Liver (tissue), 9 donors: ENCODE data around the gene ZNF618. TPM values are rescaled to one million over a fixed set of nuclear protein-coding genes. Genes with fewer than 3 reads are reported as not detected.

Source experiments
- DNase-seq: peaks from one replicate; pipeline ENCODE4 v3.0.0-alpha.2; 2017; ENCODE audit warnings: low spot score
- H3K27ac ChIP-seq, 2 donors: one replicate each; pipeline ENCODE4 v1.7.0; 2013; ENCODE audit warnings: inconsistent platforms in 2 of 2, low read length in 2 of 2, control low read depth in 1 of 2, low read depth in 1 of 2, mild to moderate bottlenecking in 1 of 2
- H3K27me3 ChIP-seq, 4 donors: one replicate each; pipeline versions ENCODE4 v1.6.1 to v1.7.0; 2013; ENCODE audit warnings: low read length in 3 of 4, inconsistent platforms in 1 of 4, mild to moderate bottlenecking in 1 of 4, moderate library complexity in 1 of 4; ENCODE audit not compliant: control insufficient read depth in 4 of 4, insufficient read depth in 4 of 4
- H3K36me3 ChIP-seq, 4 donors: one replicate each; pipeline versions ENCODE4 v1.6.1 to v1.7.0; 2013; ENCODE audit warnings: low read length in 3 of 4, mild to moderate bottlenecking in 3 of 4, low read depth in 1 of 4, moderate library complexity in 1 of 4; ENCODE audit not compliant: control insufficient read depth in 4 of 4, insufficient read depth in 3 of 4
- H3K4me1 ChIP-seq, 4 donors: one replicate each; pipeline versions ENCODE4 v1.6.1 to v1.7.0; 2013; ENCODE audit warnings: low read length in 3 of 4, mild to moderate bottlenecking in 3 of 4, moderate library complexity in 1 of 4; ENCODE audit not compliant: control insufficient read depth in 4 of 4, insufficient read depth in 4 of 4
- H3K4me3 ChIP-seq, 3 donors: one replicate each; pipeline versions ENCODE4 v1.6.1 to v1.7.0; 2013; ENCODE audit warnings: low read length in 3 of 3, control low read depth in 1 of 3, low read depth in 1 of 3, mild to moderate bottlenecking in 1 of 3
- H3K9ac ChIP-seq, 2 donors: one replicate each; pipeline ENCODE4 v1.7.0; 2013; ENCODE audit warnings: low read length in 2 of 2, mild to moderate bottlenecking in 2 of 2, moderate library complexity in 2 of 2, control low read depth in 1 of 2, low read depth in 1 of 2
- H3K9me3 ChIP-seq, 4 donors: one replicate each; pipeline versions ENCODE4 v1.6.1 to v1.7.0; 2013; ENCODE audit warnings: low read length in 3 of 4; ENCODE audit not compliant: control insufficient read depth in 4 of 4
- EGR1 ChIP-seq, 2 donors: IDR thresholded peaks; 2 replicates each; pipeline ENCODE4 v1.6.1; 2016 to 2018; ENCODE audit warnings: antibody characterized with exemption in 2 of 2, low read depth in 2 of 2
- FOXA2 ChIP-seq: IDR thresholded peaks from 2 replicates; pipeline ENCODE4 v1.6.1; 2016; ENCODE audit warnings: antibody characterized with exemption
- GABPA ChIP-seq, 2 donors: IDR thresholded peaks in 1 of 2; conservative IDR thresholded peaks in 1 of 2; 2 replicates each; pipeline ENCODE4 v1.6.1; 2016; ENCODE audit warnings: antibody characterized with exemption in 2 of 2, mild to moderate bottlenecking in 1 of 2, moderate library complexity in 1 of 2
- HNF4A ChIP-seq, 2 donors: conservative IDR thresholded peaks; 2 replicates each; pipeline ENCODE4 v1.6.1; 2016; ENCODE audit warnings: antibody characterized with exemption in 2 of 2, mild to moderate bottlenecking in 2 of 2
- HNF4G ChIP-seq: IDR thresholded peaks from 2 replicates; pipeline ENCODE4 v1.6.1; 2016; ENCODE audit warnings: antibody characterized with exemption
- JUND ChIP-seq, 2 donors: IDR thresholded peaks; 2 replicates each; pipeline ENCODE4 v1.6.1; 2016; ENCODE audit warnings: antibody characterized with exemption in 2 of 2
- NR2F2 ChIP-seq: IDR thresholded peaks from 2 replicates; pipeline ENCODE4 v1.6.1; 2016; ENCODE audit warnings: antibody characterized with exemption
- RXRA ChIP-seq, 2 donors: IDR thresholded peaks; 2 replicates each; pipeline ENCODE4 v1.6.1; 2017 to 2018; ENCODE audit warnings: antibody characterized with exemption in 2 of 2, mild to moderate bottlenecking in 1 of 2
- SP1 ChIP-seq: IDR thresholded peaks from 2 replicates; pipeline ENCODE4 v1.6.1; 2018; ENCODE audit warnings: antibody characterized with exemption, mild to moderate bottlenecking
- TAF1 ChIP-seq: conservative IDR thresholded peaks from 2 replicates; pipeline ENCODE4 v1.6.1; 2016; ENCODE audit warnings: antibody characterized with exemption, mild to moderate bottlenecking
- YY1 ChIP-seq: IDR thresholded peaks from 2 replicates; pipeline ENCODE4 v1.6.1; 2016; ENCODE audit warnings: antibody characterized with exemption, mild to moderate bottlenecking
- WGBS: extraction: QIAGEN DNeasy Blood & Tissue Kit; methylation state at CpG from one replicate; pipeline ENCODE4 v1.1.7; 2013; 5-methylcytosine and 5-hydroxymethylcytosine counted together
- polyA plus RNA-seq, 2 donors: library from polyadenylated mRNA; stranded (reverse) in 1 of 2; unstranded in 1 of 2; fragments of 200-250 nt in 1 of 2; fragments of >200 nt in 1 of 2; fragmentation: Nextera tagmentation in 1 of 2; extraction: Ambion mirVana in 1 of 2; gene quantifications; one replicate each; pipeline versions ENCODE4 v1.2.1 to v1.2.3, GENCODE V29; 2013 to 2015
- total RNA-seq, 2 donors: library from RNA; depleted of rRNA; stranded (reverse); fragments of >200 nt; gene quantifications; one replicate each; pipeline ENCODE4 v1.2.3, GENCODE V29; 2014
- TF ChIP-seq, protein P1 (sequence below): IDR thresholded peaks from 2 replicates; pipeline ENCODE4 v1.6.1; 2016; ENCODE audit warnings: antibody characterized with exemption, mild to moderate bottlenecking
- TF ChIP-seq, protein P2 (sequence below): IDR thresholded peaks from 2 replicates; pipeline ENCODE4 v1.6.1; 2016; ENCODE audit warnings: antibody characterized with exemption
- TF ChIP-seq, protein P3 (sequence below): IDR thresholded peaks from 2 replicates; pipeline ENCODE4 v1.6.1; 2016; ENCODE audit warnings: antibody characterized with exemption
- TF ChIP-seq, protein P4 (sequence below): IDR thresholded peaks from 2 replicates; pipeline ENCODE4 v1.6.1; 2016; ENCODE audit warnings: antibody characterized with exemption
- TF ChIP-seq, protein P5 (sequence below): fragments of 150-350 bp; IDR thresholded peaks from 2 replicates; pipeline ENCODE4 v1.5.1; 2017; ENCODE audit warnings: improper control_type of control experiment, low read depth, low read length; ENCODE audit not compliant: missing input control
- donor health status: healthy.
- donor health status: healthy.
- donor health status: healthy.
- donor health status: healthy.
- donor health status: healthy.

The ZNF618 gene
- total and polyA plus RNA-seq, 4 donors = 2.2 to 6.5 (median 3.7) TPM

DNA sequence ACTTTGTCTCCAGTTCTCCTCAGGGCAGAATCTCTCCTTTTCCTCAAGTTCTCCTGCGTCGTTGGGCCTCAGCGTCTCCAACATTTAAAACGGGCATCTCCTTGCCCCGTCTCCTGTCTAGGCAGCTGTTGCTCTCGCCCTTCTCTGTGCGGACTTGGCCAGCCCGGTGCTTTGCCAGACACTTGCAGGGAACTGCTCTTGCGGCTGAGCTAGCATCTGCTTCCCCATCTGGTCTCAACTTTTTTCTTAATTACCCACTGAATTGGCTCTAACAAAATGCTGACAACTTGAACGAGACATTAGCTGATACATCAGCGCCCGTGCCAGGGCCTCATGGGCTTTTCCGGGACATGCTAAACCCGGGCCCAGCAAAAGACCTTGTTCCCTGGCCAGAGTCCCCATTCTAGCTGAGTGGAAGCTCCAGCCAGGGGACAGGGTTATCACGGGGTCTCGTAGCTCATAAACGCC, 25.1 kb downstream of the ZNF618 start (continued):
- TF ChIP-seq, protein P1, sequence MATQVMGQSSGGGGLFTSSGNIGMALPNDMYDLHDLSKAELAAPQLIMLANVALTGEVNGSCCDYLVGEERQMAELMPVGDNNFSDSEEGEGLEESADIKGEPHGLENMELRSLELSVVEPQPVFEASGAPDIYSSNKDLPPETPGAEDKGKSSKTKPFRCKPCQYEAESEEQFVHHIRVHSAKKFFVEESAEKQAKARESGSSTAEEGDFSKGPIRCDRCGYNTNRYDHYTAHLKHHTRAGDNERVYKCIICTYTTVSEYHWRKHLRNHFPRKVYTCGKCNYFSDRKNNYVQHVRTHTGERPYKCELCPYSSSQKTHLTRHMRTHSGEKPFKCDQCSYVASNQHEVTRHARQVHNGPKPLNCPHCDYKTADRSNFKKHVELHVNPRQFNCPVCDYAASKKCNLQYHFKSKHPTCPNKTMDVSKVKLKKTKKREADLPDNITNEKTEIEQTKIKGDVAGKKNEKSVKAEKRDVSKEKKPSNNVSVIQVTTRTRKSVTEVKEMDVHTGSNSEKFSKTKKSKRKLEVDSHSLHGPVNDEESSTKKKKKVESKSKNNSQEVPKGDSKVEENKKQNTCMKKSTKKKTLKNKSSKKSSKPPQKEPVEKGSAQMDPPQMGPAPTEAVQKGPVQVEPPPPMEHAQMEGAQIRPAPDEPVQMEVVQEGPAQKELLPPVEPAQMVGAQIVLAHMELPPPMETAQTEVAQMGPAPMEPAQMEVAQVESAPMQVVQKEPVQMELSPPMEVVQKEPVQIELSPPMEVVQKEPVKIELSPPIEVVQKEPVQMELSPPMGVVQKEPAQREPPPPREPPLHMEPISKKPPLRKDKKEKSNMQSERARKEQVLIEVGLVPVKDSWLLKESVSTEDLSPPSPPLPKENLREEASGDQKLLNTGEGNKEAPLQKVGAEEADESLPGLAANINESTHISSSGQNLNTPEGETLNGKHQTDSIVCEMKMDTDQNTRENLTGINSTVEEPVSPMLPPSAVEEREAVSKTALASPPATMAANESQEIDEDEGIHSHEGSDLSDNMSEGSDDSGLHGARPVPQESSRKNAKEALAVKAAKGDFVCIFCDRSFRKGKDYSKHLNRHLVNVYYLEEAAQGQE = no peak
- TF ChIP-seq EGR1 (IDR thresholded peaks at IDR 0.05; ENCODE audit: low read depth in 2 of 2) = no peak

DNA sequence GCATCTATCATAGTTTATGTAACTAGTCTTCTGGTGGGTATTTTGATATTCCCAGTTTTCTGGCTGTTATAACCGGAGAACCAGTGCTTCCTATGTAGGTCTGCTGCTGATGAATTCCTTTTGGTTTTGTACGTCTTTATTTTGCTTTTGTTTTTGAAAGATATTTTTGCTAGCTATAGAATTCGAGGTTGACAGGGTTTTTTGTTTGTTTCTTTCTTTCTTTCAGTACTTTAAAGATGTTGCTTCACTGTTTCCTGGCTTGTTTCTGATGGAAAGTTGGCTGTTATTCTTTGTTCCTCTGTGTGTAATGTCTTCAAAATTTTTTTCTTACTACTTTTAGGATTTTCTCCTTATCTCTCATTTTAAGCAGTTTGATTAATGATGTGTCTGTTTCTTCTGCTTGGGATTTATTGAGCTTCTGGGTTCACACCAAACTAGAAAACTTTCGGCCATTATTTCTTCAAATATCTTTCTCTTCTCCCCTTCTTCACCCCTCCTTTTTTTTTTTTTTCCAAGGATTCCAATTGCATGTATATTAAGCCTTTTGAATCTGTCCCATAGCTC, 27.5 kb downstream of the ZNF618 start:
- no peaks in the 10 kb centered on the region for H3K27me3 ChIP-seq
- H3K4me3 ChIP-seq = no peak overlapping the region
- 88% methylated on average over 4 of the region's 4 CpGs for WGBS
- DNase-seq = no peak
- no peaks in the 10 kb centered on the region for H3K36me3 ChIP-seq
- peaks cover 0 to 11% (median 2%) of the 10 kb centered on the region in 4 donors for H3K4me1 ChIP-seq
- no peak for TF ChIP-seq SP1
- TF ChIP-seq JUND (IDR thresholded peaks at IDR 0.05) = no peak
- no peak for TF ChIP-seq TAF1
- TF ChIP-seq, protein P2, sequence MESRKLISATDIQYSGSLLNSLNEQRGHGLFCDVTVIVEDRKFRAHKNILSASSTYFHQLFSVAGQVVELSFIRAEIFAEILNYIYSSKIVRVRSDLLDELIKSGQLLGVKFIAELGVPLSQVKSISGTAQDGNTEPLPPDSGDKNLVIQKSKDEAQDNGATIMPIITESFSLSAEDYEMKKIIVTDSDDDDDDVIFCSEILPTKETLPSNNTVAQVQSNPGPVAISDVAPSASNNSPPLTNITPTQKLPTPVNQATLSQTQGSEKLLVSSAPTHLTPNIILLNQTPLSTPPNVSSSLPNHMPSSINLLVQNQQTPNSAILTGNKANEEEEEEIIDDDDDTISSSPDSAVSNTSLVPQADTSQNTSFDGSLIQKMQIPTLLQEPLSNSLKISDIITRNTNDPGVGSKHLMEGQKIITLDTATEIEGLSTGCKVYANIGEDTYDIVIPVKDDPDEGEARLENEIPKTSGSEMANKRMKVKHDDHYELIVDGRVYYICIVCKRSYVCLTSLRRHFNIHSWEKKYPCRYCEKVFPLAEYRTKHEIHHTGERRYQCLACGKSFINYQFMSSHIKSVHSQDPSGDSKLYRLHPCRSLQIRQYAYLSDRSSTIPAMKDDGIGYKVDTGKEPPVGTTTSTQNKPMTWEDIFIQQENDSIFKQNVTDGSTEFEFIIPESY = no peak
- TF ChIP-seq EGR1 (IDR thresholded peaks at IDR 0.05; ENCODE audit: low read depth in 2 of 2) = no peak
- TF ChIP-seq HNF4A (conservative IDR thresholded peaks at IDR 0.05) = no peak
- TF ChIP-seq, protein P3, sequence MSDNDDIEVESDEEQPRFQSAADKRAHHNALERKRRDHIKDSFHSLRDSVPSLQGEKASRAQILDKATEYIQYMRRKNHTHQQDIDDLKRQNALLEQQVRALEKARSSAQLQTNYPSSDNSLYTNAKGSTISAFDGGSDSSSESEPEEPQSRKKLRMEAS = no peak
- TF ChIP-seq HNF4G = no peak
- TF ChIP-seq, protein P4, sequence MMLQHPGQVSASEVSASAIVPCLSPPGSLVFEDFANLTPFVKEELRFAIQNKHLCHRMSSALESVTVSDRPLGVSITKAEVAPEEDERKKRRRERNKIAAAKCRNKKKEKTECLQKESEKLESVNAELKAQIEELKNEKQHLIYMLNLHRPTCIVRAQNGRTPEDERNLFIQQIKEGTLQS = no peak
- no peak for TF ChIP-seq GABPA (IDR thresholded peaks at IDR 0.05 in 1 of 2, conservative IDR thresholded peaks at IDR 0.05 in 1 of 2)
- TF ChIP-seq FOXA2 = no peak
- TF ChIP-seq, protein P5, sequence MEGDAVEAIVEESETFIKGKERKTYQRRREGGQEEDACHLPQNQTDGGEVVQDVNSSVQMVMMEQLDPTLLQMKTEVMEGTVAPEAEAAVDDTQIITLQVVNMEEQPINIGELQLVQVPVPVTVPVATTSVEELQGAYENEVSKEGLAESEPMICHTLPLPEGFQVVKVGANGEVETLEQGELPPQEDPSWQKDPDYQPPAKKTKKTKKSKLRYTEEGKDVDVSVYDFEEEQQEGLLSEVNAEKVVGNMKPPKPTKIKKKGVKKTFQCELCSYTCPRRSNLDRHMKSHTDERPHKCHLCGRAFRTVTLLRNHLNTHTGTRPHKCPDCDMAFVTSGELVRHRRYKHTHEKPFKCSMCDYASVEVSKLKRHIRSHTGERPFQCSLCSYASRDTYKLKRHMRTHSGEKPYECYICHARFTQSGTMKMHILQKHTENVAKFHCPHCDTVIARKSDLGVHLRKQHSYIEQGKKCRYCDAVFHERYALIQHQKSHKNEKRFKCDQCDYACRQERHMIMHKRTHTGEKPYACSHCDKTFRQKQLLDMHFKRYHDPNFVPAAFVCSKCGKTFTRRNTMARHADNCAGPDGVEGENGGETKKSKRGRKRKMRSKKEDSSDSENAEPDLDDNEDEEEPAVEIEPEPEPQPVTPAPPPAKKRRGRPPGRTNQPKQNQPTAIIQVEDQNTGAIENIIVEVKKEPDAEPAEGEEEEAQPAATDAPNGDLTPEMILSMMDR = no peak
- TF ChIP-seq YY1 = no peak
- no peak for TF ChIP-seq RXRA (IDR thresholded peaks at IDR 0.05)
- no peak for TF ChIP-seq NR2F2
- no peaks in the 10 kb centered on the region for H3K9me3 ChIP-seq
- no peak overlapping the region for H3K27ac ChIP-seq
- H3K9ac ChIP-seq = no peak overlapping the region
